H1 (cell line): ENCODE measurements around the gene LANCL3. TPM values are rescaled to one million over a fixed set of nuclear protein-coding genes. Genes with fewer than 3 reads are reported as not detected.

Experiments used
- RAD21 ChIP-seq, 2 experiments: IDR thresholded peaks in 1 of 2; conservative IDR thresholded peaks in 1 of 2; 2 replicates each; pipeline ENCODE4 v1.6.1; 2011; ENCODE audit warnings: low read depth in 2 of 2, low read length in 2 of 2, improper control_type of control experiment in 1 of 2, inconsistent platforms in 1 of 2, mild to moderate bottlenecking in 1 of 2, moderate library complexity in 1 of 2
- SRF ChIP-seq: IDR thresholded peaks from 2 replicates; pipeline ENCODE4 v1.6.1; 2011; ENCODE audit warnings: mild to moderate bottlenecking, low read depth, low read length, moderate library complexity
- TBP ChIP-seq: IDR thresholded peaks from 2 replicates; pipeline ENCODE4 v1.6.1; 2011; ENCODE audit warnings: low read depth, low read length, improper control_type of control experiment
- ZNF274 ChIP-seq: IDR thresholded peaks from 2 replicates; pipeline ENCODE4 v1.7.0; 2012; ENCODE audit warnings: low read length, borderline replicate concordance; ENCODE audit errors: extremely low read depth
- polyA plus RNA-seq, 7 experiments: library from polyadenylated mRNA; depleted of rRNA in 3 of 7; stranded (reverse) in 5 of 7; unstranded in 2 of 7; fragments of >200 nt in 5 of 7; fragments of 200-250 nt in 2 of 7; gene quantifications; 1 replicate in 5 of 7; 2 replicates in 1 of 7; 4 replicates in 1 of 7; pipeline versions ENCODE4 v1.2.1 to v1.2.3, GENCODE V29; 2011 to 2013; ENCODE audit warnings: missing spikeins in 2 of 7, mixed read lengths in 2 of 7
- total RNA-seq: library from RNA; stranded (reverse); fragmentation: NEBNext Ultra II Directional; extraction: Animal tissue kit (Norgen Biotek cat#: 25700); gene quantifications from 2 replicates; pipeline ENCODE4 v1.2.1, GENCODE V29; 2021
- TF ChIP-seq, protein P1 (sequence below), 3 experiments: IDR thresholded peaks; 1 replicate in 2 of 3; 2 replicates in 1 of 3; pipeline versions ENCODE4 v1.5.1 to v1.6.1; 2011; ENCODE audit warnings: low read length in 3 of 3, mild to moderate bottlenecking in 3 of 3, inconsistent platforms in 2 of 3, low read depth in 1 of 3, moderate library complexity in 1 of 3; ENCODE audit not compliant: insufficient read depth in 1 of 3; ENCODE audit errors: control extremely low read depth in 1 of 3

LANCL3 gene
- total and polyA plus RNA-seq, 2 of the 8 experiments (the other 6 are each of a cell fraction or from before 2014, with no cell fraction given) = 0.11 to 0.37 TPM

DNA sequence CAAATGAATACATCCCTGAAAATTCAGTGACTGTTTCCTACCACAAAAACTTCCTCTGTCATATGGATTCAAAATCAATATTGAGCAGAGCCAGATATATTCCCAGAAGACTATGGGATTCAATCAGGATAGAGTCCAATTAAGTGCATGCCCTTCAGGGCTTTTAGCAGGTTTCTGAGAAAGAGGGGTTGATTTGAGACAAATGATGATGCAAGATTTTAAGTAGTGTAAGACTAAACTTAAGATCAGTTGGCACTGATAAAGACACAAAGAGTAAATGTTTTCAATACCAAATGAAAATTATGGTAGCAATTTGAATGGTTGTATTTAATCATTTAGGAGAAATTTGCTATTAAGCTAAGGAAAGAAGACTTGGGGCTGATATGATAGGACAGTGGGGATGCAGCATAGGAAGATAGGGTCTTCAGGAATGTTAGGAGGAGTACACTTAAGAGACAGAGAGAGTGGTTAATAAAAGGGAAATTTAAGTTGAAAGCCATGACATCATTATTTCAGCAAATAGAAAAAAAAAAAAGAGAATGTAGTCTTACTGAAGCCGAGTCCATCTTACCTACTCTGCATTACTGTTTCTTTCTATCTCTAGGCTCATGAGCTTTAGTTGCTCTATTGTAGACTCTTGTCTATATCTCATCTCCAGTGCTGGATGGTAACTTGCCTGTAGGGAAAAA is 82.1 kb downstream of the LANCL3 start (continued):
- no peak for TF ChIP-seq RAD21 (IDR thresholded peaks at IDR 0.05 in 1 of 2, conservative IDR thresholded peaks at IDR 0.05 in 1 of 2; ENCODE audit: low read depth in 2 of 2, low read length in 2 of 2)
- TF ChIP-seq ZNF274 = no peak
- TF ChIP-seq SRF = no peak
- TF ChIP-seq TBP = no peak
- TF ChIP-seq, protein P1, sequence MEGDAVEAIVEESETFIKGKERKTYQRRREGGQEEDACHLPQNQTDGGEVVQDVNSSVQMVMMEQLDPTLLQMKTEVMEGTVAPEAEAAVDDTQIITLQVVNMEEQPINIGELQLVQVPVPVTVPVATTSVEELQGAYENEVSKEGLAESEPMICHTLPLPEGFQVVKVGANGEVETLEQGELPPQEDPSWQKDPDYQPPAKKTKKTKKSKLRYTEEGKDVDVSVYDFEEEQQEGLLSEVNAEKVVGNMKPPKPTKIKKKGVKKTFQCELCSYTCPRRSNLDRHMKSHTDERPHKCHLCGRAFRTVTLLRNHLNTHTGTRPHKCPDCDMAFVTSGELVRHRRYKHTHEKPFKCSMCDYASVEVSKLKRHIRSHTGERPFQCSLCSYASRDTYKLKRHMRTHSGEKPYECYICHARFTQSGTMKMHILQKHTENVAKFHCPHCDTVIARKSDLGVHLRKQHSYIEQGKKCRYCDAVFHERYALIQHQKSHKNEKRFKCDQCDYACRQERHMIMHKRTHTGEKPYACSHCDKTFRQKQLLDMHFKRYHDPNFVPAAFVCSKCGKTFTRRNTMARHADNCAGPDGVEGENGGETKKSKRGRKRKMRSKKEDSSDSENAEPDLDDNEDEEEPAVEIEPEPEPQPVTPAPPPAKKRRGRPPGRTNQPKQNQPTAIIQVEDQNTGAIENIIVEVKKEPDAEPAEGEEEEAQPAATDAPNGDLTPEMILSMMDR (IDR thresholded peaks at IDR 0.05; ENCODE audit: control extremely low read depth in 1 of 3, insufficient read depth in 1 of 3, low read depth in 1 of 3, low read length in 3 of 3) = no peak
- TF ChIP-seq, all 59 proteins: peak for 0
